HG02798 (cell line): ENCODE results near the gene PCP4L1.
A peak's percentile ranks its signal among the peaks of the same experiment; 100 is the strongest.

Experiments used
- ATAC-seq: cut with Tn5 transposase; IDR thresholded peaks from one replicate; pipeline ENCODE4 v1.9.1; 2021; ENCODE audit warnings: mild to moderate bottlenecking; ENCODE audit not compliant: unreplicated experiment, poor library complexity

Gene PCP4L1

DNA sequence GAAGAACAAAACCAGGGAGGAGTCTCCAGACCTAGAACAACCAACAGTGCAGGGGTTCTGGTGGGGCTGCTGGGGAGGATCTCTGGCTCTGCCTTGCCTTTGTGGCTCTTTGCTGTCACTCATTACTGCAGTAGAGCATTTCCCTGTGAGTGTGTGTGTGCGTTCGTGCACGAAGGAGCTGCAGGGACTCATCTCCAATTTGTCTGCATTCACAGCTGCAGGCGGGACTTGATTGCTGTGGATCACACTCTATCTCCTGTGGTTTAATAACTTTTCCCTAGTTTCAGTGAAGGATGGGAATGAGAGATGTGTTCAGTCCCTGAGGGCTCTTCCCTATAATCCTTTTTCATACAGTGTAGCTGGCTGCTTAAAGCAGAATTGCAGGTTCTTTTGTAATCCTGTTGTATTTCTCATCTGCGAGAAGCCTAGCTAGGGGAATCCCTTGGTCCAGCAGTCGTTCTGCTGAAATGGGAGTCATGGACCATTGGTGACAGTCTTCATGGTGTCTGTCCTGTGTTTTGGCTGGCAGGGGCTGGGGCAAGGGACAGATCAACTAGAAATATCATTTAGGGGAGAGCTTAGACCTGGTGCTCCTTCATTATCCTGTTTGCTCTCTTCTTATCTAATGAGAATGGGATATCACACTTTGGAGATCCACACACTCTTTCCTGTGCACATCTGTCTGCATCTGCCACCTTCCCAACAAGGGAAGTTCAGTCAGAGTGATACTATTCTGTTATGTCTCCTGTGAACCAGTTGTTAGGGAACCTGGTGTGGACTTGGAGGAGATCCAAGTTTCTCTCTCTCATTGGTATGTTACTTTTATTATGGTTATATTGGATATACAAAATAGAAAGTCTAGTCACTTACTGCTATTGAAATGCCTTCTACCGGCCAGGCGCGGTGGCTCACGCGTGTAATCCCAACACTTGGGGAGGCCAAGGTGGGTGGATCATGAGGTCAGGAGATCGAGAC, 3.0 kb downstream of the PCP4L1 start:
- ATAC-seq = no peak

DNA sequence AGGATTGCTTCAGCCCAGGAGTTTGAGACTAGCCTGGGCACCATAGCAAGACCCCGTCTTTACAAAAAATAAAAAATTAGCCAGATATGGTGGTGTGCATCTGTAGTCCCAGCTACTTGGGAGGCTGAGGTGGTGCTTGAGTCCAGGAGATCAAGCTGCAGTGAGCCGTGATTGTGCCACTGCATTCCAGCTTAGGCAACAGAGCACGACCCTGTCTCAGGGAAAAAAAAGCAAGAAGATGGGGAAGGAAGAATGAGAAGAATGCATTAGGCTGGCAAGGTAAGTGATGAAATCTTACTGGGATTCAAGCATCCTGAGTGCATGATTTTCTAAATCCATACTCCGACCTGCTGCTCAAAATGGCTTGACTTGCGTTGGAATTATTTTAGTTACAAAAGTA, 6.8 kb downstream of the PCP4L1 start:
- ATAC-seq = no peak

DNA sequence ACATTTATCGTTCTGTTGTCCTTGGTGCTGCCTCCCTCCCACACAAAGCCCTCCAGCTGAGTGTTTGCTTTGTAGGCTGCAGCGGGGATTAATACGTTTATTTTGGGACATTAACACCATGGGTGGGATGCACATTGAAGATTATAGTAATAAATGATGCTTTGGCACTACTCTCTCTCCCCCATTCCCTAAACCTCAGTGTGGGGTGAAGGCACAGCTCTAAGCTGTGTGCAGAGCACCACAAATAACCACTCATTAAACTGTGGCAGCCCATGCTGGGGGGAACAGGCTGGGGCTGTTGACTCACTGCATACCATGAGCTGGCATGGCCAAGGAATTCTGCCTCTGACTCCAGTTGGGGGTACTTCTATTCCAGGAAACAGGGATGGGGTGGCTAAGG, 7.7 kb downstream of the PCP4L1 start:
- no peak for ATAC-seq

DNA sequence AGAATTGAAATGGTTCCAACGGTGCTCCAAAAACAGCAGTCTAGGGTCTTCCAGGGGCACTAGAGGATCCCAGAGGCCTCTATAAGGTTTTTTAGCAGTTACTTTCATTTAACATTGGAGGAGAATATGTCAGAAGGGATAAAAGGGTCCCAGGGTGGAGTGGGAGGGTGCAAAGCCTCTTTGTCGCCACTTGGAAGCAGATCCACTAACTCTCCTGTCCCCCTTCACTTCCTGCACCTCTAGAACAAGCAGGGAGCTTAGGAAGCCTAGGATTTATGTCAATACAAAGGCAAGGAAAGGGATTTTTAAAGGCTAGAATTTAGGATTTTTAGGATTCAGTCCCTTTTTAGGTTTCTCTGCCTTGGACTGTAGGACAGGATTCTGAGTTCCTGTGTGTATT, 8.3 kb downstream of the PCP4L1 start:
- no peak for ATAC-seq

DNA sequence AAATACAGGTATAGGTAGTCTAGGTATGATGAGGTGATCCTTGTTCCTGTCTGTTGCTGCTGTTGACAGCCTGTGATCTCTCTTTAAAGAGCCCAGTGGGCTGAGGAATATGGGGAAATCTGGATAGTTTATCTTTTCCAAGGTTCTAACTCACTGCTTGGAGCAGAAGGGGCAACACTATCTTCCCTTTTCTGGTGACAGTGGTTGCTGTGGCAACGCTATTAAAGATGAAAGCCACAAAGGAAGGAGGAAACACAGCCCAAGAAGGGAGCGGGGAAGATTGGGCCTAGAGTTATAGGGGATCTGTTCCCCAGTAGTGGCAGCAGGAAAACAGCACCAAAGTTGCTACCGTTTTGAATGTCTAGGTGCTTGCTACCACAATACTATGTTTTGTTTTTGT, 8.8 kb downstream of the PCP4L1 start:
- no peak for ATAC-seq

DNA sequence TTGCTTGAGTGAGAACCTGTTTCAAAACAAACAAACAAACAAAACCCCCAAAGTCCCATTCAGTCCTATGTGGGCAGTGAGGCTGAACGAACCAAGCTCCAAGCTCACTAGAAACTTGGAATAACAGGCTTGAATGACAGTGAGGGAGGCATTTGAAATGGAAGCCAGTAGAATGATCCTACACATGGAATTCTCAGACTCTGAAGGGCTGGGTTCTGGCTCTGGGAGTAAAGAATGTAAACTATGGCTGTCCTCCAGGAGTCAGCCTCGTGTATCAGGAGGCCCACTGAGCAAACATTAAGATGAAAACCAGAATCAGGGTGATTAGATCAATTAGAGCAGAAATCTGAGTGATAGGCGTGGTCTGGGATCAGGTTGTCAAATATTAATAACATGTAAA, 14.9 kb downstream of the PCP4L1 start:
- no peak for ATAC-seq

DNA sequence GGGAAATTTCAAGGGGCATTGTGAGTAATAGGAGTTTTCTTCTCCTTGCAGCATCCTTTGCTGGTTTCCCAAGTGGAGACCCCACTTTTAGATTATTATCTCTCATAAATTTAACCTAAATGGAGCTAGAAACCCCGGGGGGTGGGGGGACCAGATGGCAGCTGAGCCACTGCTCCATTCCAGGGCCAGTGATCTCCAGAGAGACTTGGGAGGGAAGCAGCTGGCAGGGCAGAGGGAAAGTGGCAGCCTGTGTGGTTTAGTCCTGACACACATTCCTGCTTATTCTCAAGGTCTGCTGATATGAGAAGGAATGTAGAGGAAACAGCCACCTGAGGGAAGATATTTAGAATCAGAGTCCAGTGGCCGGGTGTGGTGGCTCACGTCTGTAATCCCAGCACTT, 16.3 kb downstream of the PCP4L1 start:
- ATAC-seq = no peak

DNA sequence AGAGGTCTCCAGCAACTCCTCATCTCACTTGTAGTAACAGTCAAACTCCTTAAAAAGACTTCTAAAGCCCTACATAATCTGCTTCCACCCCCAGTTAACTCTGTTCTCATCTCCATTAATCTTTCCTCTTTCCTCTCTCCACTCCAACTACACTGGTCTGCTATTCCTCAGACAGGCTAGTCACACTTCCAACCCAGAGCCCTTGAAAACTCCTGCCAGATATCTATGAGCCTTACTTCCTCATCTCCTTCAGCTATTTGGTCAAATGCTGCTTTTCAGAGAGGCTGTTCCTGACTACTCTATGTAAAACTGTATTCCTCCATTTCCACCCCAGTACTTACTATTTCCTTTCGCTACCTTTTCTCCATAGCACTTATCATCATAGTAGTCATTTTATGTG, 24.4 kb downstream of the PCP4L1 start:
- no peak for ATAC-seq

DNA sequence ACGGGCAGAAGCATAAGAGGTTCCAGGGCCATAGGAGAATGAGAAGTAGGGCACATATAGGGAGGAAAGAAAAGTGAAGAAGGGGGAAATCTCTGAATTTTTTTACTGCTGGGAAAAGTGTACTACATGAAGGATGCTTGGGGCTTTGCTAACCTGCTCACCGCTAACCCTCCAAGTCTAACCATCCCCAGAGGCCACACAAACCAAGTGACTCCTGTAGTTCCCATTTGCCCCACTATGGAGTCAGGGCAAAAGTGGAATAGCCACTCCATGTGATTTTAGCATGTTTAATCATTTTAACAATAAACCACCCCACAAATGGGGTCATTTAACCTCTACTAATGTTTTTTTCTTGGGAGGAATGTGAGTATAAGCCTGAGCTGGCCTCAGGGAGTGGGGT, 26.6 kb downstream of the PCP4L1 start:
- ATAC-seq = no peak

DNA sequence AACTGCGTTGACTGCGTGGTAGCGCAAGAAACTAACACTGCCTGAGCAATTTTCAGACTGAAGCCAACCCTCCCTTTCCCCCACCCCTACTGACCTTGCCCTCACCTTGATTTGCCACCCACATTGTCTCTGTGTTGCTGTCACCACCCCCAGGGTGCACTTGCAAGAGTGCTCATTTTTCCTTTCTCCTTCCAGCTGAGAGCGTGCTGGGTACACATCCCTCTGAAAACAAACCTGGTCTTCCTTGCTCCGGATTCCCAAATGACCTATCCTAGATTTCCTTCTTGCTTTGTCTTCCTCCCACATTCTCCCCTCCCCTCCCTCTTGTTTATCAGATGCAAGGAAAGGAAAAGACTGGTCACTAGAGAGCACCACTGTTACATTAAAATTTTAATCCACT, 27.0 kb downstream of the PCP4L1 start:
- ATAC-seq = no peak

DNA sequence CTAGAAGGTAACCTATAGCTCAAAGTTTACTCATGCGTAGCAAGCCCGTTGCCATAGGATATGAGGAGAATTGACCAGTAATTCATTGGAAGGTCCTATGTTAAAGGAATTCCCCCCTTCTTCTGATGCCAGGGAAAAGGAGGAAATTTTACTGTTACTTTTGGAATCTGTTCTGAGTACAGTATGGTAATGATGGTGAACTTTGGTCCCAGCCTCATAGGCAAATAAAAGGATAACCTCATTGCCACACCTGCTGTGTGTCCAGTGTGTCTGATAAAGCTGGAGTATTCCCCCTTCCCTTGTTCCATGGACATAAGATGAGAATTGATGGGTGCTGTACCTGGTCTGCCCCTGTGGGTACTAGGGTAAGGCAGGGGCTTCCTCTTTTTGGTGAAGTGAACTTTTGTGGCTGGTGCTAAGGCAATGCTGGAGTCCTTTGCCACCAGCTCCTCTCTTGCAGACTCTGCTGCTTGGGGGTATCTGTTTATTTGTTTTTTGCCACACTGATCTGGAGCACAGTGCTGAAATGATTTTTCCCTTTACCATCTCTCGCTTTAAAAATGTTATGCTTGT, 29.0 kb downstream of the PCP4L1 start:
- ATAC-seq = no peak

DNA sequence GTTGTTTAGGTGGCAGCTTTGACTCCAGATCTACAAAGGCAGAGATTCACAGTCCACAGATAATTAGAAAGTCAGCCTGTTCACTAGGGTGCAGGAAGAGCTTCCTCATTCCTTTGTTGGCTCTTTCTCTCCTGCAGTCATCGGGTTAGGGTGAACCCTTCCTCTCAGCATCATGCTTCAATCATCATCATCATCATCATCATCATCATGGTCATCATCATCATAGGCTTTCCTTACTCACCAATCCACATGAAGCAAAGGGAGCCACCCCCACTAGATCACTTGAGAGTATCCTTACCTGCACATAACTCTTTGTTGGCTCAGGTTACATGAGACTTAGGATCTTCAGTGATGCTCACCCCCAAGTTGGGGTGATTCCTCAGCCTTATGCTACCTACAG, 32.2 kb downstream of the PCP4L1 start:
- ATAC-seq = no peak

DNA sequence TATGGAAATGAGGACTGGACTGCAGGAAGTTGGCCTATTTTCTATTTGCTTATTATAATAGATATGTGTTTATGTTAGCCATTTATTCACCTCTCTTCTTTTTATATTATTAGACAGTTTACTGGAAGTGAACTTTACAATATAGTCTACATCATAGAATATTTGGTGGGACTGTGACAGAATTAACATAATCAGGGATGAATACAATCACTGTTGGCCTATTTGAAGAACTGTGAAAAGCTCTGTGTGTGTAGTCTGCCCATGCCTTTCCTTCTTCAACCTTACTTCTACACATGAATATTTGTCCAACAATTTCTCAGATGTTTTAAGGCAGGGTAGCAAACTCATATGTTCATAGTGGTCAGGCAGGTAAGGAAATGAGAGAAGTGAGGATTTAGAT, 38.9 kb downstream of the PCP4L1 start:
- ATAC-seq = no peak

DNA sequence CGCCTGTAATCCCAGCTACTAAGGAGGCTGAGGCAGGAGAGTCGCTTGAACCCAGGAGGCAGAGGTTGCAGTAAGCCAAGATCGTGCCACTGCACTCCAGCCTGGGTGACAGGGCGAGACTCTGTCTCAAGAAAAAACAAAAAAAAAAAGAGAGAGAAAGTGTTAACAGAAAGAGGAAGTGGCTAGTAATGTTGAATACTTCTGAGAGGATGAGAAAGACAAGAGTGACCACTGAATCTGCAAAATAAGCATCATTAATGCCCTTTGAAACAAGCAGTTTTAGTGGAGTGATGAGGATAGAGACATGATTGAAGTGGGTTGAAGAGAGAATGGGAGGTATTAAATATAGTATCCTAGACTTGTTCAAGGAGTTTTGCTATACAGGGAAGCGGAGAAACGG, 39.6 kb downstream of the PCP4L1 start:
- peak; percentile 39 for ATAC-seq

DNA sequence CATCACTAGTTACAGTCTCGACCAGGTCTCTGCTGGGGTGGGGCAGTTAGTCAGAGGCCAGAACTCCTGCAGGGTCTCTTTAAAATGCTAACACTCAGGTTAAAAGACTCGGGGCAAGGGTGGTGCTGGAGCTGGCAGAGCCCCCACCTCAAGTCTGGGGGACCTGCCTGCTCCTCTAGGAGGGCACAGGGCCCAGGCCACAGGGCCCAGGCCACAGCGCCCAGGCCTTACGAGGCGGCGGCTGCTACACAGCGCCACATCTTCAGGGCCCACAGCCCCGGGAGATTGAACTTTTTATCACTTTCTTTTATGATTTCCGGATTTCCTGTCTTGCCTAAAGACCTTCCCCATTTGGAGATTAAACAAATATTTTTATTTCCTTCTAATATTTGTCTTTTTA, 40.8 kb downstream of the PCP4L1 start:
- no peak for ATAC-seq

DNA sequence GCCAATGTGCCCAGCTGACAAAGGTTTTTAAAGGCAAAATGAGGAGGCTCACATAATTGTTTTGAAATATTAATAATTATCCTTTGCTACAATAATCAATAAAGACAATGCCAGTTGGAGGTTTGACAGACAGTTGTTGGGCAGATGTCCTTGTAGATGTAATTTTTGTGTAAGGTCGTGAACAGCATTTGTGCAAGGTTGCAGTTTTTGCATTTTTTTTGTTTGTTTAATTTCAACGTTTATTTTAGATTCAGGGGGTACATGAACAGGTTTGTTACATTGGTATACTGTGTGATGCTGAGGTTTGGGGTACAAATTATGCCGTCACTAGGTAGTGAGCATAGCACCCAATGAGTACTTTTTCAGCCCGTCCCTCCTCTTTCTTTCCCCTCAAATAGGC, 41.9 kb downstream of the PCP4L1 start:
- ATAC-seq = no peak

DNA sequence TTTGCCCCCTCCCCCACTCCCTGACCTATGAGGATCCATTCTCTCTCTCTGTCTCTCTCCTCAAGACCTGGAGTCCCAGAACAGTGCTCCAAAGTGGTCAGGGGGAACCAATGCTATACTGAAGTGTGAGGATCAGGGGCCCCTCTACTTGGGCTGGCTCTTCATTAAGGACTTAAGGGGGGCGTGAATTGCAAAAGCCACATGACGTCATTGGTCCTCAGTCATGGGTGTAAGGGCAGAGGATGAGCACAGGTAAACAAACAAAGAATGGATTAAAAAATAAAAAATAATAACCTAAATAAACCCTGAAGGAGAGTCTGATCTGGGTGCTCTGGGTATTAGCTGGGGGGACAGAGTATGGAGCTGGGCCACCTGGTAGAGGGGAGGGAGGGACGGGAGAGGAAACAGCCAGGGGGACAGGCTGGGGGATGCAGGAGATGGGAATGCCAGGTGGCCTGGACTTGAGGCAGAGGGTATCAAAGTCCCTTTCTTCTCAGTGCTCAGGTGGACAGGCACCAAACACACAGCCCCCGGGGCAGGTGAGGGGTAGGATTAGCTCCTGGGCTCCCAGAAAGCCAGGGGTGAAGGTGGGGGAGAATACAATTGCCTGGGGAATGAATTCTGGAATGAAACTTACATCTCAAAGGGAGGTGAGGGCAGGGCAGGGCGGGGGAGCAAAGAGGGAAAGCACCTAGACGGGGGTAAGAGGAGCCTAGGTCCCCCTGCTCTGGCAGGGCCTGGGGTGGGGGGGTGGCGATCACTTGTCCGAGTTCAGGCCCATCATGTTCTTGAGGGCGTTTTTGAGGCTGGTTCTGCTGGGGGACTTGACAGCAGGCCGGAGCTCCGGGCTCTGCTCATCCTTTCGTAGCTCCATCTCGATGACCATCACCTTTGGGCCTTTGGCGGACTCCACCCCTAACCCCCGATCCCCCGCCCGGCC, 46.7 kb downstream of the PCP4L1 start:
- no peak for ATAC-seq

DNA sequence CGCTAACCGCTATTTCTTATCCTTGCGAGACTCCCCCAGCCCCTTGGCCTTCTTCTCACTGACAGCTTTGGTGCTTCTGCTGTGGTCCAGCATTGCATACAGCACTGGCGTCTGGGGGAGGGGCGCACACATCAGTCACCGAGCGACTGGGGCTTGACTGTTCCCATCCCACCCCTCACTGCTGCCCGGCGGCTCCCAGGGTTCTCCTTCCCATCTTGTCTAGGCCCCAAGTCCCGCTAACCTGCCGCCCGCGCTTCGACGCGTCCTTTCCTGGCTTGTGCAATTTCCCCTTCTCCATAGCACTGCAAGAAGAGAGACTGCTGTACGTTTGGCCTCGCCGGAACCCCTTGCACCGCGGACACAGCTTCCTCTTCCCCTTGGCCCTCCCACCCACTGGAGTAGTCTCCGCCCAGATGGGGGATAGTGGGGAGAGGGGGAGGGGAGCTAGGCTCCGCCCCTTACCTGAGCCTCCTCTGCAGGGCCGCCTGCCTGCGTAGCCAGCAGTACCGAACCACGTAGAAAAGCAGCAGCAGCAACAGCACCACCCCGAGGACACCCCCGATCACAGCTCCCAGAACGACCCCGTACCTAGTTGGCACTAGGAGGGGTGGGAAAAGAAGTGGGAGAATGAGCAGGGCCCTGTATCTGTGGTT, 47.4 kb downstream of the PCP4L1 start:
- ATAC-seq = peak; percentile 77

DNA sequence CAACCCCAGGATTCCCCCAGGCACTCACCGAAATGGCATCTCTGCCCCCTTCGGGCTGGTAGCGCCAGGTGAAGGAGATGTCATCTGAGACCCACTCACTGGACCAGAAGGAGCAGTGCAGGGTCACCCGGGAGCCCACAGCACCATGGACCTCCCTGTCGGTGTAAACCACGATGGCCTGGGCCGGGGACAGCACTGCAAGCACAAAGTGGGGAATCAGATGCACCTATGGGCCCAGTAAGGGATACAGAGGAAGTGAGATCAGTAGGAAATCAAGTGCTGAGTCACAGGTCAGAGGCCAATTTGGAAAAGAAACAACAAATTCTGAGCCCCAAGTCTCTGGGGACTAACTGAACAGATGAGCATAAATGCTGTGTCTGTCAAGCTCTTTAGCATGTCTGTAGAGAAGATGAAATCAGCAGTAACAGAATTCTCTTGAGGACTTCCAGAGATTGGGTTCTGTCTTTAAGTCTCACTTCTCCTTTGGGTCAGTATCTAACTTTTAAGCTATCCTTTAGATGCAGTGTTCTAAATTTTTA, 48.8 kb downstream of the PCP4L1 start:
- no peak for ATAC-seq
